Keratinocyte (primary cell): ENCODE results near the gene TUT7. TPM values are rescaled to one million over a fixed set of nuclear protein-coding genes. Genes with fewer than 3 reads are reported as not detected.

Experiments used
- DNase-seq: peaks from one replicate; pipeline ENCODE4 v3.0.0-alpha.2; 2011; ENCODE audit warnings: low read depth, missing footprints, low spot score
- FAIRE-seq: peaks from 2 replicates; lab custom pipeline; 2011; peaks lifted over from hg19 to GRCh38; lab: Jason Lieb, UNC
- H2AFZ ChIP-seq: 2 replicates; pipeline ENCODE4 v1.6.0; 2012; ENCODE audit warnings: low read length, control low read depth, inconsistent platforms; ENCODE audit not compliant: control insufficient read depth
- H3K27ac ChIP-seq: 2 replicates; pipeline ENCODE4 v1.5.1; 2011; ENCODE audit warnings: low read length; ENCODE audit not compliant: control insufficient read depth, insufficient read depth
- H3K27me3 ChIP-seq: 3 replicates; pipeline ENCODE4 v1.6.0; 2011; ENCODE audit warnings: low read length; ENCODE audit not compliant: control insufficient read depth, insufficient read depth; ENCODE audit errors: extremely low read depth
- H3K36me3 ChIP-seq, 2 experiments: 2 replicates in 1 of 2; 3 replicates in 1 of 2; pipeline ENCODE4 v1.5.1; 2011; ENCODE audit warnings: low read length in 2 of 2, mild to moderate bottlenecking in 1 of 2; ENCODE audit not compliant: control insufficient read depth in 2 of 2, insufficient read depth in 2 of 2; ENCODE audit errors: extremely low read depth in 1 of 2
- H3K4me1 ChIP-seq: 3 replicates; pipeline ENCODE4 v1.5.1; 2011; ENCODE audit warnings: low read length; ENCODE audit not compliant: control insufficient read depth, insufficient read depth; ENCODE audit errors: extremely low read depth
- H3K4me2 ChIP-seq: 3 replicates; pipeline ENCODE4 v1.6.0; 2011; ENCODE audit warnings: low read depth, low read length; ENCODE audit not compliant: control insufficient read depth, insufficient read depth; ENCODE audit errors: extremely low read depth
- H3K4me3 ChIP-seq, 3 experiments: fragments of 200-600 bp in 1 of 3; sonication (generic) in 1 of 3; 2 replicates in 2 of 3; 3 replicates in 1 of 3; pipeline ENCODE4 v1.5.1; 2011 to 2016; ENCODE audit warnings: low read length in 3 of 3, mild to moderate bottlenecking in 3 of 3, control low read depth in 2 of 3, inconsistent platforms in 1 of 3, low read depth in 1 of 3, mixed read lengths in 1 of 3, mixed run types in 1 of 3, moderate library complexity in 1 of 3; ENCODE audit not compliant: control insufficient read depth in 2 of 3, insufficient read depth in 2 of 3; ENCODE audit errors: extremely low read depth in 1 of 3
- H3K79me2 ChIP-seq: 2 replicates; pipeline ENCODE4 v1.6.0; 2012; ENCODE audit warnings: low read length; ENCODE audit not compliant: control insufficient read depth, insufficient read depth
- H3K9ac ChIP-seq: 3 replicates; pipeline ENCODE4 v1.6.0; 2011; ENCODE audit warnings: low read length; ENCODE audit not compliant: control insufficient read depth, insufficient read depth; ENCODE audit errors: extremely low read depth
- H3K9me1 ChIP-seq: 3 replicates; pipeline ENCODE4 v1.6.0; 2011; ENCODE audit warnings: low read length; ENCODE audit not compliant: control insufficient read depth, insufficient read depth; ENCODE audit errors: extremely low read depth
- H3K9me3 ChIP-seq: 2 replicates; pipeline ENCODE4 v1.5.1; 2012; ENCODE audit warnings: low read depth, low read length; ENCODE audit not compliant: control insufficient read depth
- H4K20me1 ChIP-seq: 3 replicates; pipeline ENCODE4 v1.6.0; 2011; ENCODE audit warnings: low read length; ENCODE audit not compliant: control insufficient read depth, insufficient read depth; ENCODE audit errors: extremely low read depth
- EZH2 ChIP-seq: IDR thresholded peaks from one replicate; pipeline ENCODE4 v1.6.1; 2012; ENCODE audit warnings: inconsistent platforms, mild to moderate bottlenecking, low read length, moderate library complexity
- dilution Hi-C: fragments of 300-500 bp; cut with MboI; formaldehyde crosslinking; loops from one replicate; pipeline ENCODE4 v1.7.0; 2020; ENCODE audit warnings: low sequenced_read_pairs; ENCODE audit not compliant: extremely low pct_ligation_motif_present
- polyA plus RNA-seq, 5 experiments: library from polyadenylated mRNA; depleted of rRNA in 3 of 5; stranded (reverse) in 3 of 5; stranded (forward) in 1 of 5; unstranded in 1 of 5; fragments of >200 nt; gene quantifications; 1 replicate in 1 of 5; 2 replicates in 3 of 5; 3 replicates in 1 of 5; pipeline versions ENCODE4 v1.2.1 to v1.2.3, GENCODE V29; 2011 to 2012; ENCODE audit warnings: missing spikeins in 2 of 5, low read depth in 1 of 5, low replicate concordance in 1 of 5
- TF ChIP-seq, protein P1 (sequence below), 3 experiments: IDR thresholded peaks in 1 of 3; conservative IDR thresholded peaks in 1 of 3; optimal IDR thresholded peaks in 1 of 3; 2 replicates in 2 of 3; 3 replicates in 1 of 3; pipeline versions ENCODE3 to v1.5.1; 2011; ENCODE audit warnings: low read length in 3 of 3, mild to moderate bottlenecking in 3 of 3, moderate library complexity in 2 of 3, control low read depth in 1 of 3, inconsistent platforms in 1 of 3; ENCODE audit not compliant: insufficient read depth in 2 of 3; ENCODE audit errors: extremely low read depth in 1 of 3

TUT7 gene
- polyA plus RNA-seq, 1 donor (not counting 4 experiments of a cell fraction or from before 2014, with no cell fraction given), result 34.0 TPM

DNA sequence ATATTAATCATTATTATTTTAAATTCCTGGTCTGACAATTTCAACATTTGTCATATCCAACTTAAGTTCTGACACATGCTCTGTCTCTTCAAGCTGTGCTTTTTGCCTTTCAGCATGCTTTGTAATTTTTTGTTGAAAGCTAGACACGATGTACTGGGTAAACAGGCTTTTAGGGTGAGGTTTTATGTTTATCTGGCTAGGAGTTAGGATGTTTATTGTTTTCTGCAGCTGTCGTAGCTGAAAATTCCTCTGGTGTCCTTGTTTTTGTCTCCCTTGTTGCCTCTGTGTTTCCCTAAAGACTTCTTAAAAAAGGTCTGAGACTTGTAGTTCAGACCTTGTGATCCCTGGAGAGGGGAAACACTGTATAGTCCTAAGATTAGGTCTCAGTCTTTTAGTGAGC lies 20.6 kb downstream of the TUT7 start:
- TF ChIP-seq, protein P1, sequence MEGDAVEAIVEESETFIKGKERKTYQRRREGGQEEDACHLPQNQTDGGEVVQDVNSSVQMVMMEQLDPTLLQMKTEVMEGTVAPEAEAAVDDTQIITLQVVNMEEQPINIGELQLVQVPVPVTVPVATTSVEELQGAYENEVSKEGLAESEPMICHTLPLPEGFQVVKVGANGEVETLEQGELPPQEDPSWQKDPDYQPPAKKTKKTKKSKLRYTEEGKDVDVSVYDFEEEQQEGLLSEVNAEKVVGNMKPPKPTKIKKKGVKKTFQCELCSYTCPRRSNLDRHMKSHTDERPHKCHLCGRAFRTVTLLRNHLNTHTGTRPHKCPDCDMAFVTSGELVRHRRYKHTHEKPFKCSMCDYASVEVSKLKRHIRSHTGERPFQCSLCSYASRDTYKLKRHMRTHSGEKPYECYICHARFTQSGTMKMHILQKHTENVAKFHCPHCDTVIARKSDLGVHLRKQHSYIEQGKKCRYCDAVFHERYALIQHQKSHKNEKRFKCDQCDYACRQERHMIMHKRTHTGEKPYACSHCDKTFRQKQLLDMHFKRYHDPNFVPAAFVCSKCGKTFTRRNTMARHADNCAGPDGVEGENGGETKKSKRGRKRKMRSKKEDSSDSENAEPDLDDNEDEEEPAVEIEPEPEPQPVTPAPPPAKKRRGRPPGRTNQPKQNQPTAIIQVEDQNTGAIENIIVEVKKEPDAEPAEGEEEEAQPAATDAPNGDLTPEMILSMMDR (optimal IDR thresholded peaks at IDR 0.05 in 1 of 3, IDR thresholded peaks at IDR 0.05 in 1 of 3, conservative IDR thresholded peaks at IDR 0.05 in 1 of 3; ENCODE audit: extremely low read depth in 1 of 3, insufficient read depth in 2 of 3, low read length in 3 of 3), result no peak
- no peak for TF ChIP-seq EZH2
- dilution Hi-C loops, result no loop called here

DNA sequence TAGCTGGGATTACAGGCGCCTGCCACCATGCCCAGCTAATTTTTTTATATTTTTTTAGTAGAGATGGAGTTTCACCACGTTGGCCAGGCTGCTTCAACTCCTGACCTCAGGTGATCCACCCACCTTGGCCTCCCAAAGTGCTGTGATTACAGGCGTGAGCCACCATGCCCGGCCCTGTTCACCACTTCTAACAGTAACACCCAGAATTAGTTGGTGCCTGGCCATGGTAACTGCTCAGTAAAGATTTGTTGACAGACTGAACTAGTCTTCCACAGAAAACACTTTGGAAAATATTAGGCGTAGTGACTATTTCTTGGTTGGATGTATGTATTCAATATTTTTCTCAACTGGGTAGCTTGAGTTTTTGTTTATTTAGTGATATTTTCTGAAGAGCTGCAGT lies 24.0 kb downstream of the TUT7 start:
- Histone ChIP-seq H3K27ac (no peak overlapping the region), H3K9me1 (no peaks in the 10 kb centered on the region), H3K4me2 (no peak overlapping the region), H2AFZ (no peak overlapping the region), H3K4me1 (no peaks in the 10 kb centered on the region), H3K79me2 (no peaks in the 10 kb centered on the region), H4K20me1 (no peaks in the 10 kb centered on the region), H3K4me3 (no peak overlapping the region), H3K9me3 (no peaks in the 10 kb centered on the region), H3K9ac (no peak overlapping the region), H3K27me3 (no peaks in the 10 kb centered on the region), H3K36me3 (peaks cover 7 to 16% of the 10 kb centered on the region in 2 experiments)
- dilution Hi-C loops, result no loop called here
- DNase-seq, result no peak
- FAIRE-seq, result no peak
- TF ChIP-seq, protein P1 (optimal IDR thresholded peaks at IDR 0.05 in 1 of 3, IDR thresholded peaks at IDR 0.05 in 1 of 3, conservative IDR thresholded peaks at IDR 0.05 in 1 of 3; ENCODE audit: extremely low read depth in 1 of 3, insufficient read depth in 2 of 3, low read length in 3 of 3), result no peak
- TF ChIP-seq EZH2, result no peak

More for the DNA sequence above, 20.6 kb downstream of the TUT7 start:
- DNase-seq (no peak), FAIRE-seq (no peak)
- Histone ChIP-seq H4K20me1 (no peaks in the 10 kb centered on the region), H3K36me3 (peaks cover 11 to 15% of the 10 kb centered on the region in 2 experiments), H3K79me2 (no peaks in the 10 kb centered on the region), H3K27me3 (no peaks in the 10 kb centered on the region), H2AFZ (no peak overlapping the region), H3K9me3 (no peaks in the 10 kb centered on the region), H3K27ac (no peak overlapping the region), H3K4me3 (no peak overlapping the region), H3K9ac (no peak overlapping the region), H3K4me1 (no peaks in the 10 kb centered on the region), H3K4me2 (no peak overlapping the region), H3K9me1 (no peaks in the 10 kb centered on the region)
